ENCODE results near the gene ANXA7.
"Not testable (repeated sequence)": the region's sequence is repeated elsewhere in the genome, so short reads cannot be mapped to it uniquely, and the experiment has no call there.

ANXA7 gene

DNA sequence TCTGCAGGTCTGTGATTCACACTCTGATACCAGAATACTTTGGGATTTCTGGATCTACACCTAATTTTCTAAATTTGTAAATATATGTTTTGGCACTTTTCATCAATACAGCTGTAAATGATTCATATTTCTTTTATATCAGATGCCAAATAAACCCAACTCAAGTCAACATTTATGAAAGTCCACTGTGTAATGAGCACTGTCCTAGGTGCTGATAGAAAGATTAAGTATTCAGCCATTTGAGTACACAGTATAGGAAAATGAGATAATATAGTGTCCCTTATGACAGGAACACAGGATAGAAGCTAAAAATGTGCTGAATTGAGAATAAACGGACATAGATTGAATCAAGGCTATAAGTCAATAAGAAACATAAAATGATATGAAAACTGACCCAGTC, 6.4 kb downstream of the ANXA7 start:
- DNase-seq, result no peak

DNA sequence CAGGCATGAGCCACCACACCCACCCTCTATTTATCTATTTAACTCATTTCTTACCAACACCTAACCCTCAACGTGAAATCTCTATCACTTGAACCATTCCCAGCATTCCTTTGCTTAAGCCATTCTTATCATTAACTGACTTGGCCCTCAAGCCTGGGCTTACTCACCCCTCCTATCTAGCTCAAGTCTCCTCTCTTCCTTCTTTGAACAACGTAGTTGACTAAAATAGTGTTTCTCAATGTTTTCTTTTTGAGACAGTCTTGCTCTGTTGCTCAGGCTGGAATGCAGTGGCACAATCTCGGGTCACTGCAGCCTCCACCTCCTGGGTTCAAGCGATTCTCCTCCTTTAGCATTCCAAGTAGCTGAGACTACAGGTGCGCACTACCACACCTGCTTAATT, 7.0 kb downstream of the ANXA7 start:
- no peak for DNase-seq

DNA sequence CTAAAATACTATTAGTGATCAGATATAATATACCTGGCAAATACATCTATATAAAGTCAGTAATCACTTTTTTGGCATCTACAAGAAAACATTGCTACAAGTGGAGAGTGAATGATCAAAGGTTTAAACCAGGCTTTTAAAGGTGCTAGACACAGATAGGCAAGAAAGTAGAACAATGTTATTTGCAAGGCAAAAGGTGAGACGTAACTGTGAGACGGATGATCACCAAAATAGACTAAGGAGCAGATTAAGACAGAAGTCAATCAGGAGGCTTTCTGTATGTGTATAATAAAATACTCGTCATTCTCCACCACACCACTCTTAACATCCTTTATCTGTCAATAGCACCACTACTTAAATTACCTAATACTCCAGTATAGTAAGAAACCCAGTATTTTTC, 8.3 kb downstream of the ANXA7 start:
- DNase-seq, result no peak

DNA sequence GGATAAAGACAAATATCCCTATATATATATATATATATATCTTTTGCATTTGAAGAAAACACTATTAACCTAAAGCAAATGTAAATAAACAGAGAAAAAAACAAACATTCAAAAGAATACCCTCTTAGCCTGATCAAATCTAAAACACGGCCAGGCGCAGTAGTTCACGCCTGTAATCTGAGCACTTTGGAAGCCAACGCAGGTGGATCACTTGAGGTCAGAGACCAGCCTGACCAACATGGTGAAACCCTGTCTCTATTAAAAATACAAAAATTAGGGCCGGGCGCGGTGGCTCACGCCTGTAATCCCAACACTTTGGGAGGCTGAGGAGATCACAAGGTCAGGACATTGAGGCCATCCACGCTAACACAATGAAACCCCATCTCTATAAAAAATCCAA, 9.2 kb downstream of the ANXA7 start:
- DNase-seq, result no peak

DNA sequence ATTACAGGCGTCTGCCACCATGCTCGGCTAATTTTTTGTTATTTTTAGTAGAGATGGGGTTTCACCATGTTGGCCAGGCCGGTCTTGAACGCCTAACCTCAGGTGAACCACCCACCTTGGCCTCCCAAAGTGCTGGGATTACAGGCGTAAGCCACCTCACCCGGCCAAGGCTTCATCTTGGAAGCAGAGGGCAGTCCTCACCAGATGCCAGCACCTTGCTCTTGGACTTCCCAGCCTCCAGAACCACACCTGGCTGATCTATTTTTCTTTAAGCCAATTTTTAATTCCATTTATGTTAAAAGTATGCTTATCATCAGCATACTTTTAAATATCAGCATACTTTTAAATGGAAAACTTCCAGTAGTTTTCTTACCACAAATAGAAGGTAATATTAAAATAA, 12.2 kb downstream of the ANXA7 start:
- DNase-seq, result no peak

DNA sequence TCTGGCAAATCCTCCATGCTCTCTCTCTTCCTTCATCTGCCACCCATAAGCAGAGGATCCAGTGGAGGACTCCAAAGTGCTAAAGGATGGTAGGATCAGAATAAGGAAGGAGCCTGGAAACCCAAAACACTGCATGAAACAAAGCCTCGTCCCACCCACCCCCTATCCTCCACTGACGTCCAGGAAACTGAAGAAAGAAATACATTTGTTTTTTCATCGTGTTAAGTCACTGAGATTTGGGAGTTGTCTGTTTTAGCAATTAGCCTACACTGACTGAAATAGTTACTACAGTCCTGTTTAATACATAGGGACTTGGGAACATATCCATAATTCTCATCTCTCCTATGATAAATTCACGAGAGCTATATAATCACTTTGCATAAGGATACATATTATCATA, 14.8 kb downstream of the ANXA7 start:
- no peak for DNase-seq

DNA sequence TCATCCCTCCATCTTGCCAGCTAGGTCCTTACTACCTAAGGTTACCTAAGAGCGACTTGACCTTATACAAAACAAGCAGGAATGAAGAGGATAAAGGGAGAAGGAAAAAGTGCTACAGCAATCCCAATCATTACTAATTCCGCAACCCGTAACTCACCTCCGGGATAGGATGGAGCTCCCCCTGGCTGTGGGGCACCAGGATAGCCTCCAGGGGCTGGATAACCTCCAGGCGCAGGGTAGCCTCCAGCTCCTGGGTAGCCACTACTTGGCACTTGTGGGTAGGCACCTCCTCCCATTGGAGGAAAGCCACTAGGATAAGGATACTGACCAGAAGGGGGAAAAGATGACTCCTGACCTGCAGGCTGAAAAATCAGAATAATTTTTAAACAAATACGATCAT, 15.8 kb downstream of the ANXA7 start:
- DNase-seq, result no peak

DNA sequence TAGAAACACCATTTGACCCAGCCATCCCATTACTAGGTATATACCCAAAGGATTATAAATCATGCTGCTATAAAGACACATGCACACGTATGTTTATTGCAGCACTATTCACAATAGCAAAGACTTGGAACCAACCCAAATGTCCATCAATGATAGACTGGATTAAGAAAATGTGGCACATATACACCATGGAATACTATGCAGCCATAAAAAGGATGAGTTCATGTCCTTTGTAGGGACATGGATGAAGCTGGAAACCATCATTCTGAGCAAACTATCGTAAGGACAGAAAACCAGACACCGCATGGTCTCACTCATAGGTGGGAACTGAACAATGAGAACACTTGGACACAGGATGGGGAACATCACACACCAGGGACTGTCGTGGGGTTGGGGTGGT, 19.5 kb downstream of the ANXA7 start:
- not testable (repeated sequence) for DNase-seq

DNA sequence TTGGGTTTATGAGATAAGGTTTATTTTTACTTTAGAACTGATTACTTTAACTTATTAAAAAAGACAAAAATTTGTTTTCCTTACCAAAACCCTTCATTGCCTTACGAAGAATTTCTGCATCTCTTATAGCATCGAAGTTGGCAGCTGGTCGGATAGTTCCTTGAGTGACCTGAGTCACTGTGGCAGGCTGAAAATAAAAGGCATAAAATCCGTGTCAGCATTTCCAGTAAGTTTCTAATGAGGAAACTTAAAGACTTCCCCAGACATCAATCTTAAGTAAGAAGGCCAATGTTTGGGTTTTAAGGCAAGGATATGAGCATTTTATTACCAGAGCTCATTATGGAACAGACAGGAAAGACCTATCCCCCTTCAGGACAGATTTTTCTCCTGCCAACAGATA, 25.6 kb downstream of the ANXA7 start:
- no peak for DNase-seq

DNA sequence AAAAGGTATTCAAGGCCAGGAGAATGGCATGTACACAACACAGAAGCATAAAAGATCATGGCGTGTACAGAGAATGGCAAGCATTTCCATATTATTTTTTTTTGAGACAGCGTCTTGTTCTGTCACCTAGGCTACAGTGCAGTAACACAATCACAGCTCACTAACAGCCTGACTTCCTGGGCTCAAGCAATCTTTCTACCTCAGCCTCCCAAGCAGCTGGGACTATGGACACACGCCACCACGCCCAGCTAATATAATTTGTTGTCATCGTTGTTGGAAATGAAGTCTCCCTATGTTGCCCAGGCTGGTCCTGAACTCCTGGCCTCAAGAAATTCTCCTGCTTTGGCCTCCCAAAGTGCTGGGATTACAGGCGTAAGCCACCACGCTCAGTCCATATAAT, 27.3 kb downstream of the ANXA7 start:
- DNase-seq, result no peak

DNA sequence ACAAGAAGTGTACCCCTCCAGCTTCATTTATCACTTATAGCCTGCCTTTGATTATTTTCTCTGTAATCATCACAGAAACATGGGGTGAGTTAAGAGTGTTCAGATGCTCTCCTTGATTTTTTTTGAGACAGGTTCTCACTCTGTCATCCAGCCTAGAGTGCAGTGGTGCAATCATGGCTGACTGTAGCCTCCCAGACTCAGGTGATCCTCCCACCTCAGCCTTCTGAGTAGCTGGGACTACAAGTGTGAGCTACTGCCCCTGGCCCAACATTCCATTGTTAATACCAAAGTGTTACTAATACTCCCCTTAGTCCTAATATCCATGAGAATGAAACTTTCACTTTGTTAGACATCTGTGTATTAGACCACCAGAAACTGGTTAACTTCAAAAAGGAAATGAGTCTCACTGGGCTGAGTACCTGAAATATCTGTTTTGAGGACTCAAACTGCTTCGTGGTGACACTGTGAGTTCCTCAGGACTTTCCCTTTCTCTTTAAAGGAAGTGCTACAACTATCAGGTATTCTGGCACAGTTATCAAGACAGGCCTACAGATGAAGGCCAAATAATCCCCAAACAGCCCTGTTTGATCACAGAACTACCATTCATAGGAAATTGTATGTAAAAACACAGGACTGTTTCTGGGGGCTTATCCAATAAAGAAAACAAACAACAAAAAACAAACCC, 34.7 kb downstream of the ANXA7 start:
- no peak for DNase-seq

DNA sequence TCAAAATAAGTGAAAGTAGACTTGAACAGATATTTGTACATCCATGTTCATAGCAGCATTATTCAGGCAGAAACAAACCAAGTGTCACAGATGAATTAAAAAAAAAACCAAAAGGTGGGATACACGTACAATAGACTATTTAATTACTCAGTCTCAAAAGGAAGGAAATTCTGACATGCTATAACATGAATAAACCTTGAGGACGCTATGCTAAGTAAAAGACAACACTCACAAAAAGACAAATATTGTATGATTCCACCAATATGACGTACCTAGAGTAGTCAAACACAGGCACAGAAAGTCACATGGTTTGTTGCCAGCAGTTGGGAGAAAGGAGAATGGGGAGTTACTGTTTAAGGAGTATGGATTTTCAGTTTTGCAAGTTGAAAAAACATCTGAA, 37.2 kb downstream of the ANXA7 start:
- no peak for DNase-seq

DNA sequence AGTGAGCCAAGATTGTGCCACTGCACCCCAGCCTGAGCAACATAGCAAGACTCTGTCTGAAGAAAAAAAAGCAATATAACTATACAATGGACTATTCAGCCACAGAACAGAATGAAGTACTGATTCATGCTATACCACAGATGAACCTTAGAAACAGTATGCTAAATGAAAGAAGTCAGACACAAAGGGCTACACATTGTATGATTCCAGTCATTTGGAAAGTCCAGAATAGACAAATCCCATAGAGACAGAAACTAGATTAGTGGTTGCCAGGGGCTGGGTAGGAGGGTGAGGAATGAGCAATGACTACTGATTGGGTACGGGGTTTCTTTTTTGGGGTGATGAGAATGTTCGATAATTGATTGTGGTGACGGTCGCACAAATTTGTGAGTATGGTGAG, 45.6 kb downstream of the ANXA7 start:
- no peak for DNase-seq

DNA sequence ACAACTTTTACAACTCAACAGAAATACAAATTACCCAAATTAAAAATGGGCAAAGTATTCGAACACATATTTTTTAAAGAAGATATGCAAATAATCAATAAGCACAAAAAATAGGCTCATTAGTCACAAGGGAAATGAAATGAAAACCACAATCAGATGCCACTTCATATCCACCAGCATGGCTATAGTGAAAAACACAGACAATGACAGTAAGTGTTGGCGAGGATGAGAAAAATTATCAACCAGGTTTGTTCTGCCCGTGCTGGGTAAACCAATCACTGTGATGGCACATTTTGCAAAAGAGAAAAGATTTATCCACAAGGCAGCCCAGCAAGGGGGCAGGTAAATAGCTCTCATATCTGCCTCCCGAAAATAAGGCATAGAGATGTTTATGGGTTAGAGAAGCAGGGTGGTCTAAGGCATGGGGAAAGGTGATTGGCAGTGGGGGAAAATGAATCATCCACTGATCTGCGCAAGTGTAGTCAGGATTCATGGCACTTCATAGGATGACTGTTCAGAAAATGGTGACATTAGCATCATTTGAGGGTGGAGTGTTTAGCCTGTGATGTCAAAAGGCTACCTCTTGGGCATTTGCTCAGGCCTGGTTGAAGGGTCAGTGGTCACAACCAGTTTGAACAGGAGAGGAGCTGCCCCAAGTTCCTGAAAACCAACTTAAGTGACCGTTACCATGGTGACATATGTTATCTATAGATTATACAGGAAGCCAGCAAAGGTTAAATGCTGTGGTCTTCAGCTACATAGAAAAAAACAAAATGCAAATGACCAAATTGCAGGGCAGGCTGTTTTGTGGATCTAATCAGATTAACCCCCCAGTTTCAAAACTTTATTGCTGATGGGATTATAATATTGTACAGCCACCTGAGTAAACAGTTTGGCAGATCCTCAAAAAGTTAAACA, 47.2 kb downstream of the ANXA7 start:
- no peak for DNase-seq

DNA sequence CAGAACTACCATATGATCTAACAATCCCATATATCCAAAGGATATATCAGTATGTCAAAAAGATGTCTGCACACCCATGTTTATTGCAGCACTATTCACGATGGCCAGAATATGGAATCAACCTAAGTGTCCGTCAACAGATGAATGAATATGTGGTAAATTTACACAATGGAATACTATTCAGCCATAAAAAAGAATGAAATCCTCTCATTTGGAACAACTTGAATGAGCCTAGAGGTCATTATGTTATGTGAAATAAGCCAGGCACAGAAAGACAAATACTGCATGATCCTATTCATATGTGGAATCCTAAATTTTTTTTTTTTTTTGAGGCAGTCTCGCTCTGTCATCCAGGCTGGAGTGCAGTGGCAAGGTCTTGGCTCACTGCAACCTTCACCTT, 48.9 kb downstream of the ANXA7 start:
- no peak for DNase-seq

DNA sequence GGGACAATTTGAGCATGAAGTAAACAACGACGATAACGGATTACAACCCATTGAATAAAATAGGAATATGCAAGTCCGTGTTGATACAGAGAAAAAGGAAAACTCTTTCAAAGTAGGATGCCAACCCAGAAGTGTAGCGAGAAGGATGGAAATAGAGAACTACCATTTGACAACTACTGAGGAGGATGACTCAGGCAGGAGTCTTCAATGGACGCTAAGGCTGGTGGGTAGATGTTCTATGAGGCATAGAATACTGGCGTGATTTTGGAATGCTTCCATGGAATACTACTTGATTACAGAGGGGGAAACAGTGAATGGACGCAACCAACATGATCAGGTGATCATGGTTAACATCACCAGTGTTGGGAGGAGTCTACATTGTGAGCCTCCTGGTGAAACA, 54.4 kb downstream of the ANXA7 start:
- DNase-seq, result no peak

DNA sequence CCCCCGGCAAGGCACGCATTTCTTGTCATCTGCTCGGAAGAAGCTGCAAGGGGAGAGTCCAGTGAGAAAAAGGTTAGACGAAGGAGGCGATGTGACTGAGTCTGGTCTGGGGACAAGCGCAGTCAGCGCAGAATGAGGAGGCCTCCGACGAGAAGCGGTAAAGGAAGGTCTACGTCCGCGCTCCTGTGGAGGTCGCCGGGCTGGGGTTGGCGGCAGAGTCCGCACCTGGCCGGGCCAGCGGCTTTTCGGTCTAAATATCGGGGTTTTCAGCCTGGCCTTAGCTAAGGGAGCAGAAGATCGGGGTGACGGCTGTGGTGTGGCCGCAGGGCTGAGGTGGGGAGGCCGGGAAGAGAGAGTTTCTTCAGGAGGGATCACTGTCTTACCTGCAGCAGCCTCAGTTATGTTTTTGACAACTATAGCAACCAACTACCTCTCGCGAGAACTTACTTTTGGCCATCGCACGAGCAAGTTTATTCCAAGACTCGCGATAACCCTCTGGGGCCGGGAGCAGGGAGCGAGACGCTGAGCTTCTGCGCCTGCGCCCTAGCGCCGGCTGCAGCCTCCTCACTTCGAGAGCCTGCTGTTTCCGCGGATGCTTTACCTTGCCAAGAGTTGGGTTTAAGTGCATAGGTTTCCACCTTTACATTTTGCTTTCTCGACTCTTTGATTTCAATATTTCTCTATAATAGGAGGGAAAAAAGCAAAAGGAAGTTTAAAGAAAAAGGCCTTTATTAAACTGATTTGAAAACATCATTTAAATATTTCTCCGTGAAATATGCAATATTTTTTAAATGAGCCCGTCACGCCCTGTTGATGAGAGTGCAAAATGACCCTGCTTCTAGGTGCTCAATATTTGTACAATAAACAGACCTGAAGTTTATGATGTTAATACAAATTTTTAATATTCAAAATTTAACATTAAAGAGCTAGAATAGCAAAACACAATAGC, 55.3 kb downstream of the ANXA7 start, which contains the start of gene CFAP70:
CFAP70 (minus strand) TSS at position 534 of the 949 bp plus-strand sequence. CDS start 4,068 bp downstream, outside the sequence.
- peak; percentile 96 for DNase-seq

DNA sequence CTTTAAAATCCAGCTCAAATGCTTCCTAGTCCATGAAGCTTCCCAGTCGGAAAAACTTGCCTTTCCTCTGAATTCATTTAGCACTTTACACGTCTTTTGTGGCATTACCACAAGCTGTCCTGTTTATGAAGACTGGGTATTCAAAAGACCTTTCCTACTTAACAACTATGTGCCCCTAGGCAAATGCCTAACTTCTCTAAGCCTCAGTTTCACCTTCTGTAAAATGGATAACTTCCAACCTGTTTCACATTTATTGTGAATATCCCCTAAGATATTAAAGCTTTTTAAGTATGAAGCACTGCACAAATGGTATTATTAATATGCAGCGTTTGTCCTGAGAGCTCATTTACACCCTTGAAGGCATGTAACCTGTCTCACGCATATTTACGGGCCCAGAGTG, 56.0 kb downstream of the ANXA7 start:
- no peak for DNase-seq

DNA sequence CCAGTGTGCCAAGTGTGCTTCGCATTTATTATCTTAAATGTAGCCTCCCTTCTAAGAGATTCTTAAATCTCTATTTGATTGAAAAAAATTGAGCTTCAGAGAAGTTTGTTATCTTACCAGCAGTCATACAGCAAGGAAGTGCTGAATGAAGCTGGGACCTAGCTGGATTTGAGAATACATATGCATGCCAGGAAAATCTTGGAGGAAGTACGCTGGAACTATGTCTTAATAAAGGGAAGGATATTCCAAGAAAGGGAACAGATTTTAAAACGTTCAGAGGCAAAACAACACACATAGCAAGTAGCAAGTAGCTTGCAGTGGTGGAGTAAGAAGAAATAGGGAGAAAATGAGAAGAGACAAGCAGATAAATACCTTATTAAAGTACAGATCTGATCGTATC, 56.7 kb downstream of the ANXA7 start:
- no peak for DNase-seq

DNA sequence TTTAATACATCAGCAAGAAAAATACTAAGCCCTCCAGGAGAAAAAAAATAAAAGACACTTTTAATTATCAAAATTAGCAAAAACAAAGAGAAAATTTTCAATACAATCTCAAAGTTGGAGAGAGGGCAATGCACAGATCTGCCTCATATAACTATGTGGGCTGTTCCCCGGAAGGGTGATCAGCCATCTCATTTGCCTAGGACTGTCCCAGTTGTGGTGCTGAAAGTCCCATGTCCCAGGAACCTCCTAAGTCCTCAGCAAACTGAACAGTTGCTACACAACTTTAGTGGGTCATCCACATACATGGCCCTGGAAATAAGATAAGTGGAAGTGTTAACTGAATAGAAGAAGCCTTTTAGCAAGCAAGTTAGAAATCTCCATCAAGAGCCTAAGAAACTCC, 69.6 kb downstream of the ANXA7 start:
- no peak for DNase-seq

DNA sequence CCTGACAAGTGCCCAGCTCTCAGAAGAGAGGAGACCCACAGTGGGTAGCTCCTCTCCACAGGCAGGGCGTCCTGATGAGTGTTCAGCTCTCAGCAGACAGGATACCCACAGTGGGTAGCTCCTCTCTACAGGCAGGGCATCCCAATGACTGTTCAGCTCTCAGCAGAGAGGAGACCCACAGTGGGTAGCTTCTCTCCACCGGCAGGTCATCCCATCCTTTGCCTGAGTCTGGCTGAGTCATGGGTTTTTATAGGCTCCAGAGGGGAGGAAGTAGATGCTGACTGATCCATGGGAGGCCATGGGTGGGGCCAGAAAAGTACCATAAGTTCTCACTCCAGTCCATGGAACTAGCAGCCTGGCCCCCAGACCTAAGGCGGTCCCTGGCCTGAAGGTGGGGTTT, 73.7 kb downstream of the ANXA7 start:
- DNase-seq, result no peak

DNA sequence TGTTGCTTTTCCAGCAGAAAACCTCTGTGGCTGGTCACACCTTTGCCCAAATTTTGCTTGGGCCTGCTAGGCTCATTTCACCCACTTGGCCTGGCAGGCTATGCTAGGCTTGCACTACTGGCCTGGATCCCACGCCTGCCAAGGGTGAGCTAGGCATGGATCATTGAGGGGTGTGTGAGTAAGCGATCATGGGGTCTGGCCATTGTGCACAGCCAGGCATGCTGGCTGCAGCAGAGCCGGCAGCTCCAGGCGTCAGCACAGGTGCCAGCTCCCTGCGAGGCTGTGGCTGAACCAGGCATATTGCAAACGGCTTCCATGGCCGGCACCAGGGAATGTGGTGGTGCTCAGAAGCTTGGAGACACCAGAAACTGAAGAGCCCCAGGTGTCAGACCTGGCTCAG, 74.4 kb downstream of the ANXA7 start:
- no peak for DNase-seq

DNA sequence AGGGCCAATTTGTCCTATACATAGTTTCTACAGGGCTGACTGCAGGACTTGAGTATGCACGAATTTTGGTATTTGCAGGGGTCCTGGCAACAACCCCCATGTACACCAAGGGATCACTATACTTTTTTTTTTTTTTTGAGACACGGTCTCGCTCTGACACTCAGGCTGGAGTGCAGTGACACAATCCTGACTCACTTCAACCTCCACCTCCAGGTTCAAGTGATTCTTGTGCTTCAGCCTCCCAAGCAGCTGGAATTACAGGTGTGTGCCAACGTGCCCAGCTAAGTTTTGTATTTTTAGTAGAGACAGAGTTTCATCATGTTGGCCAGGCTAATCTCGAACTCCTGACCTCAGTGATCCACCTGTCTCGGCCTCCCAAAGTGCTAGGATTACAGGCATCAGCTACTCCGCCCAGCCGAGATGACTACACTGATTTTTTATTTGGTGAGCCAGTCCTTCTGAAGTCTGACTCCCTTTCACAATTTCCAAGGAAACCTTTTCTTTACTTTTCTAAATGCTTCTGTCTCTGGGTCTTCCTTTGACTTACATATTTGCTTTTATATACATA, 75.0 kb downstream of the ANXA7 start:
- DNase-seq, result no peak
